OCI-M2 (cell line): ENCODE results near the gene MBD6.

ENCODE experiments used
- DNase-seq: peaks from one replicate; lab custom pipeline; 2025; ENCODE audit not compliant: unreplicated experiment; lab: John Stamatoyannopoulos, UW

The MBD6 gene

DNA sequence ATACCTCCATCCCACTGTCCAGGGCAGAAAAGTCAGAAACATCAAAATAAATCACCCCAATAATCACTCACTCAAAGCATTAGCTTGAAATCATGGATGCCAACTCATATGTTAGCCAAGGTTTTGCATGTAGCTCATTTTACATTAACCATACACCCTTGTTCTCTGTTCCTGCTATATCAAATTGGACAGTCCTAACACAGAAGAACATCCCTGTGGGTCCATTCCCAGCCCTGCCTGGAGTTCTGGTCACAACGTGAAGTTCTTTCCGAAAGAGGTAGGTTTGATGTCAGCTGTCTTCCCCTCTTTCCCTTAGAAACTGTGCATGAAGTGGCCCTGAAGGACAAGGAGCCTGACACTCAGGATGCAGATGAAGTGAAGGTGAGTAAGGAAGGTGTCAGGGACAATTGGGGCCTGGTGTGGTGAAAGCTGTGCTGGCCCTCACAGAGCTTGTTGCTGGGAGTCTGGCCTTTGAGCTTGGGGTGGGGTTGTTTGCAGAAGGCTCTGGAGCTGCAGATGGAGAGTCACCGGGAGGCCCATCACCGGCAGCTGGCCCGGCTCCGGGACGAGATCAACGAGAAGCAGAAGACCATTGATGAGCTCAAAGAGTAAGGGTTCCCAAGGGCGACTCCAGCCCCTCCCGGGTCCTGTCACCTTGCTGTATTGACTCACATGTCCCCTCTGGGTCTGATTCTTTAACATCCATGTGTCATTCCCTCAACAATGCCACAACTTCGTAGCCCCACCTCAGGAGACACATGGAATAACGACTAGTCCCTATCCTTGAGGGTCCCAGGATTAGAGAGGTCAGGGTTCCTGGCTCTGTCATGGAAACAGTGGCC lies 53.4 kb downstream of the MBD6 start:
- DNase-seq, result no peak

DNA sequence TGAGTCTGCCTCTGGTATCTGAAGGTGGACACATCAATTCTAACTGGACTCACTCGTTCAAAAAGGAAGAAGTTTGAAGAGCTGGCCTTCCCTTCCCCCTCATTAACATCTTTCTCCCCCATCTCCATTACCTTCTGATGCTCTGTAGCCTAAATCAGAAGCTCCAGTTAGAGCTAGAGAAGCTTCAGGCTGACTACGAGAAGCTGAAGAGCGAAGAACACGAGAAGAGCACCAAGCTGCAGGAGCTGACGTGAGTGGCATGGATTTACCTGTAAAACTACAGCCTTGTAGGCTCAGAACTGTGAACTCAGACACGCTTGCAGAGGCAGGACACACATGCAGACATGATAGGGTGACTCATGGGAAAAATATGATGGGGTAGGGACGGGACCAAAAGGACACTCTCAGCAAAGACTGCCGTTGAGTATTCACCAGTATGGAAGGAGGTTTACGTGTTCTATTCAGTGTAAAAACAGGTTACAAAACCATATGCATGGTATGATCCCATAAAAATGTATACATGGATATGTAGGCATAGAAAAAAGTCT lies 54.1 kb downstream of the MBD6 start:
- DNase-seq, result no peak

DNA sequence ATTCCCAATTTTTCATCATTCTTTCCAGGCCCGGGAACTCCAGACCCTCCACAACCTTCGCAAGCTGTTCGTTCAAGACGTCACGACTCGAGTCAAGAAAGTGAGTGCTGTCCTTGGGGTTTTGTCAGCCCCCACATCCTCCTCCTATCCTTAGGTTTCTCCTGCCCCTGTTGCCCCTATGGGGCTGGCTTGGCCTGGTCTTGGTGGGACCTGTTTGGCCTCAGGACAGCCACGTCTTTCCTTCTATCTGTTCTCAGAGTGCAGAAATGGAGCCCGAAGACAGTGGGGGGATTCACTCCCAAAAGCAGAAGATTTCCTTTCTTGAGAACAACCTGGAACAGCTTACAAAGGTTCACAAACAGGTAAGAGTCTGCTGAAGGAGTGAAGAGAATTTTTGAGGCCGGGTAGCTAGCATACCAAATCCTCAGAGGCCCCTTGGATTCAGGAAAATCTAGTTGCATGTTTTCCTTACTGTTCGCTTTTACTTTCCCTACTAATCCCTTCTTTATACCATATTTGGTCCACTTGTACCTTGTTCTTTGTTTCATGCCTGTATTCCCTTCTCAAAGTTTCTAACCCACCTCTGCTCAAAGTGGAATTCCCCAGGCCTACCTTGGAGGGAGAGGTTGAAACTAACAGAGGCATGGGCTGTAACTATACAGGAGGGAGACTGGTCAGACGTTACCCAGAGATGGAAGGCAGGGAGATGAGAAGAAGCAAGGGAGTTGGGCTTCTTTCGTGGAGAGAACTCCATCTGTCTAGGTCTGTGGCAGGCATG lies 55.5 kb downstream of the MBD6 start:
- DNase-seq, result no peak

DNA sequence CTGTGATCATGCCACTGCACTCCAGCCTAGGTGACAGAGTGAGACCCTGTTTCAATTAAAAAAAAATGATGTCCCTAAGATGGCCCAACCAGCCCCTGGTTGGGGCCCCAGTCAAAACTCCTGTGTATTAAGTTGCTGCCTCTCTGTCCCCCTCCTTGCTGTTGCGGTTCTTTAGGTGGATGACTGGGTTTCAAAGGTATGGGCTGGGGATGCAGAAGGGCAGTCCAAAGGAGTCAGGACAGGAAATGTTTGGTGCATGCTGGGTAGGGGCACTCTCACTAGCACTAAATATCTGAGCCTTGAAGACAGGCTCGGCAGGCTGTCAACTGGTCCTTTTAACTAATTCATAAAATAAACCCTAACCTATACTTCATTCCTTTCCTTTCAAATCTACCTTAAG lies 56.4 kb downstream of the MBD6 start:
- DNase-seq, result no peak
